HL-60 (cell line): ENCODE results near the gene QRICH1.

Source experiments
- DNase-seq, 2 experiments: peaks; one replicate each; pipeline ENCODE4 v3.0.0-alpha.2; 2010 to 2020; ENCODE audit warnings: low read depth in 1 of 2, low spot score in 1 of 2
- H3K27ac ChIP-seq: fragments of 250-450 bp; sonication (Bioruptor Pico); replicated peaks from 2 replicates; pipeline ENCODE4 v1.5.1; 2020; ENCODE audit warnings: mild to moderate bottlenecking, moderate library complexity
- H3K27me3 ChIP-seq: fragments of 250-450 bp; sonication (Bioruptor Pico); 2 replicates; pipeline ENCODE4 v1.5.1; 2021; ENCODE audit warnings: mild to moderate bottlenecking, moderate library complexity; ENCODE audit not compliant: insufficient read depth, poor library complexity, severe bottlenecking
- H3K4me3 ChIP-seq: replicated peaks from 2 replicates; pipeline ENCODE4 v1.5.1; 2011; ENCODE audit warnings: mild to moderate bottlenecking, control low read depth, low read length; ENCODE audit not compliant: insufficient read depth
- GABPA ChIP-seq: IDR thresholded peaks from 2 replicates; pipeline ENCODE4 v1.6.1; 2012; ENCODE audit warnings: low read depth
- POLR2AphosphoS5 ChIP-seq: IDR thresholded peaks from 2 replicates; pipeline ENCODE4 v1.6.1; 2012; ENCODE audit warnings: low read depth
- SPI1 ChIP-seq: IDR thresholded peaks from 2 replicates; pipeline ENCODE4 v1.6.1; 2012; ENCODE audit warnings: low read depth, mild to moderate bottlenecking, borderline replicate concordance
- TF ChIP-seq, protein P1 (sequence below): IDR thresholded peaks from 2 replicates; pipeline ENCODE4 v1.6.1; 2012; ENCODE audit warnings: low read depth; ENCODE audit not compliant: insufficient replicate concordance
- TF ChIP-seq, protein P2 (sequence below): IDR thresholded peaks from one replicate; pipeline ENCODE4 v1.5.1; 2011; ENCODE audit warnings: low read length, control low read depth, inconsistent platforms; ENCODE audit not compliant: insufficient read depth

The QRICH1 gene

DNA sequence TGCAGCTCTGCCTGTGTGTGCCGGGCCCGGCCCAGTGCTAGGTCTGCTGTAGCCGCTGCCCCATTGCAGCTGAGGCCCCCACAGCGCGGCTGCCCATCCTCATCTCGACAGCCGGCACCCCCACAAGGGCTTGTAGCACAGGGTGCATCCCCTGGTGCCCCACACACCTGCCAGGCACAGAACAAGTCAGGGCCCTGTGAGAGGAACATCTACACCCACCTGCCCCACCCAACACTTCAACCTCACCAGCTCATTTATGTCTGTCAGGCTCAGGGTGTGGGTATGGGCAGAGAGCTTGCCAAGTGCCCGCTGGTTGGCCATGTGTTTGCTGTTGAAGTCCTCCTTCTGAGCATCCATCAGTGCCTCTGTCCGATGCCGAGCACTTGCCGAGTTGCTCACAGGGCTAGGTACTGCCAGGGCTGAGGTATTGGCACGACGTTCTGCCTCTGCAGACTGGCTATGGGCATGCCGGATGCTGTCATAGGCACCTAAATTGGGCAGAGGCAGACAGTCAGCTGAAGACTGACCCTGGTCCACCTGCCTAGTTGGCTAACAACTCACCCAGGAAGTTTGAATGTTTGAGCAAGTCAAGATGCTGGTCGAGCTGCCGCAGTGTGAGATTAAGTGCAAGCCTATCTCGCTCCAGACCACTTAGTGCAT is 29.1 kb upstream of the QRICH1 start:
- no peak overlapping the region for H3K27ac ChIP-seq
- H3K27me3 ChIP-seq: no peaks in the 10 kb centered on the region
- TF ChIP-seq, protein P1, sequence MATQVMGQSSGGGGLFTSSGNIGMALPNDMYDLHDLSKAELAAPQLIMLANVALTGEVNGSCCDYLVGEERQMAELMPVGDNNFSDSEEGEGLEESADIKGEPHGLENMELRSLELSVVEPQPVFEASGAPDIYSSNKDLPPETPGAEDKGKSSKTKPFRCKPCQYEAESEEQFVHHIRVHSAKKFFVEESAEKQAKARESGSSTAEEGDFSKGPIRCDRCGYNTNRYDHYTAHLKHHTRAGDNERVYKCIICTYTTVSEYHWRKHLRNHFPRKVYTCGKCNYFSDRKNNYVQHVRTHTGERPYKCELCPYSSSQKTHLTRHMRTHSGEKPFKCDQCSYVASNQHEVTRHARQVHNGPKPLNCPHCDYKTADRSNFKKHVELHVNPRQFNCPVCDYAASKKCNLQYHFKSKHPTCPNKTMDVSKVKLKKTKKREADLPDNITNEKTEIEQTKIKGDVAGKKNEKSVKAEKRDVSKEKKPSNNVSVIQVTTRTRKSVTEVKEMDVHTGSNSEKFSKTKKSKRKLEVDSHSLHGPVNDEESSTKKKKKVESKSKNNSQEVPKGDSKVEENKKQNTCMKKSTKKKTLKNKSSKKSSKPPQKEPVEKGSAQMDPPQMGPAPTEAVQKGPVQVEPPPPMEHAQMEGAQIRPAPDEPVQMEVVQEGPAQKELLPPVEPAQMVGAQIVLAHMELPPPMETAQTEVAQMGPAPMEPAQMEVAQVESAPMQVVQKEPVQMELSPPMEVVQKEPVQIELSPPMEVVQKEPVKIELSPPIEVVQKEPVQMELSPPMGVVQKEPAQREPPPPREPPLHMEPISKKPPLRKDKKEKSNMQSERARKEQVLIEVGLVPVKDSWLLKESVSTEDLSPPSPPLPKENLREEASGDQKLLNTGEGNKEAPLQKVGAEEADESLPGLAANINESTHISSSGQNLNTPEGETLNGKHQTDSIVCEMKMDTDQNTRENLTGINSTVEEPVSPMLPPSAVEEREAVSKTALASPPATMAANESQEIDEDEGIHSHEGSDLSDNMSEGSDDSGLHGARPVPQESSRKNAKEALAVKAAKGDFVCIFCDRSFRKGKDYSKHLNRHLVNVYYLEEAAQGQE: no peak
- TF ChIP-seq SPI1 (no peak), GABPA (no peak)
- no peak for DNase-seq
- H3K4me3 ChIP-seq: no peak overlapping the region

DNA sequence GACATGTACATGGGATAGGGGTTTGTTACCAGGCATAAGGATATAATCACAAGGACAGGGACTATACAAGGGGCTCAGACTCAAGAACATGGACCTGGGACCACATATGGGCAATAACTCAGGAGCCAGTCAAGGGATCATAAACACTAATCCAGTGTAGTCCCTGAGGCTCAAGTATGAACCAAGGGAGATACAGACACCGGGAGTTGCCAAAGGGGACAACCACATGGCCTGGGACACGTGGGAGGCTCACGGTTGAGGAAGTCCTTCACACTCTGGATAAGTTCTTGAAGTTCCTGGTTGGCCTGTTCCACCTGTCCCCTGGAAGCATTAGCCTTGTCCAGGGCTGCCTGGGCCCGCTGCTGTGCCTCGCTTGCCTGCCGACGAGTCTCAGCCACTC is 28.6 kb upstream of the QRICH1 start:
- H3K27ac ChIP-seq: no peak overlapping the region
- TF ChIP-seq, protein P1: no peak
- TF ChIP-seq, protein P2, sequence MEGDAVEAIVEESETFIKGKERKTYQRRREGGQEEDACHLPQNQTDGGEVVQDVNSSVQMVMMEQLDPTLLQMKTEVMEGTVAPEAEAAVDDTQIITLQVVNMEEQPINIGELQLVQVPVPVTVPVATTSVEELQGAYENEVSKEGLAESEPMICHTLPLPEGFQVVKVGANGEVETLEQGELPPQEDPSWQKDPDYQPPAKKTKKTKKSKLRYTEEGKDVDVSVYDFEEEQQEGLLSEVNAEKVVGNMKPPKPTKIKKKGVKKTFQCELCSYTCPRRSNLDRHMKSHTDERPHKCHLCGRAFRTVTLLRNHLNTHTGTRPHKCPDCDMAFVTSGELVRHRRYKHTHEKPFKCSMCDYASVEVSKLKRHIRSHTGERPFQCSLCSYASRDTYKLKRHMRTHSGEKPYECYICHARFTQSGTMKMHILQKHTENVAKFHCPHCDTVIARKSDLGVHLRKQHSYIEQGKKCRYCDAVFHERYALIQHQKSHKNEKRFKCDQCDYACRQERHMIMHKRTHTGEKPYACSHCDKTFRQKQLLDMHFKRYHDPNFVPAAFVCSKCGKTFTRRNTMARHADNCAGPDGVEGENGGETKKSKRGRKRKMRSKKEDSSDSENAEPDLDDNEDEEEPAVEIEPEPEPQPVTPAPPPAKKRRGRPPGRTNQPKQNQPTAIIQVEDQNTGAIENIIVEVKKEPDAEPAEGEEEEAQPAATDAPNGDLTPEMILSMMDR: no peak
- no peak for TF ChIP-seq POLR2AphosphoS5
- no peak for TF ChIP-seq SPI1
- no peak for TF ChIP-seq GABPA
- H3K27me3 ChIP-seq: no peaks in the 10 kb centered on the region
- H3K4me3 ChIP-seq: no peak overlapping the region
- no peak for DNase-seq

DNA sequence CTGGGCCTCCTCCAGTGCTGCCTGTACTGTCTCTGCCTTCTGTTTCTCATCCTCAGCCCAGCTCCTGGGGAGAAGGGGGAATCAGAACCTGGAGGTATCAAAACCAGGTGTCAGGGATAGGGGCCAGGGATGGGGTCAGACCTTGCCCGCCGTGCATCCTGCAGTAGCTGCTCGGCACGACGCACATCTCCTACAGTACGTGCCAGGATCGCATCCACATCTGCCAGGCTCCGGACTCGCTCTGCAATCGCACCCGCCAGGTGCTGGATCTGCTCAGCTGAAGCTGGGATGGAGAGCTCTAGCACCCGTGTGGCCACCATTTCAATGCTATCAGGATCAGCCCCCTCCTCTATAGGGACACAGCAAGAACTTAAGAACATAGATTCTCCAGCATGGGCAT is 28.2 kb upstream of the QRICH1 start:
- DNase-seq: no peak
- Histone ChIP-seq H3K27me3 (no peaks in the 10 kb centered on the region), H3K4me3 (no peak overlapping the region), H3K27ac (no peak overlapping the region)
- no peak for TF ChIP-seq SPI1
- TF ChIP-seq, protein P2: no peak
- no peak for TF ChIP-seq GABPA
- TF ChIP-seq POLR2AphosphoS5: no peak
- TF ChIP-seq, protein P1: no peak
